OCI-LY1 (cell line): ENCODE results near the gene SLC6A8.

Experiments used
- EZH2 ChIP-seq: fragments of 200-600 bp; sonication (generic), shearing (Covaris generic); IDR thresholded peaks from 2 replicates; pipeline ENCODE4 v1.8.0; 2017; ENCODE audit warnings: borderline replicate concordance, mixed run types, mild to moderate bottlenecking, antibody characterized with exemption, low read length, moderate library complexity, mixed read lengths
- TF ChIP-seq, protein P1 (sequence below): fragments of 200-600 bp; sonication (generic), shearing (Covaris generic); IDR thresholded peaks from 2 replicates; pipeline ENCODE4 v1.5.1; 2017; ENCODE audit warnings: mild to moderate bottlenecking, antibody characterized with exemption, low read length, moderate library complexity, mixed read lengths

DNA sequence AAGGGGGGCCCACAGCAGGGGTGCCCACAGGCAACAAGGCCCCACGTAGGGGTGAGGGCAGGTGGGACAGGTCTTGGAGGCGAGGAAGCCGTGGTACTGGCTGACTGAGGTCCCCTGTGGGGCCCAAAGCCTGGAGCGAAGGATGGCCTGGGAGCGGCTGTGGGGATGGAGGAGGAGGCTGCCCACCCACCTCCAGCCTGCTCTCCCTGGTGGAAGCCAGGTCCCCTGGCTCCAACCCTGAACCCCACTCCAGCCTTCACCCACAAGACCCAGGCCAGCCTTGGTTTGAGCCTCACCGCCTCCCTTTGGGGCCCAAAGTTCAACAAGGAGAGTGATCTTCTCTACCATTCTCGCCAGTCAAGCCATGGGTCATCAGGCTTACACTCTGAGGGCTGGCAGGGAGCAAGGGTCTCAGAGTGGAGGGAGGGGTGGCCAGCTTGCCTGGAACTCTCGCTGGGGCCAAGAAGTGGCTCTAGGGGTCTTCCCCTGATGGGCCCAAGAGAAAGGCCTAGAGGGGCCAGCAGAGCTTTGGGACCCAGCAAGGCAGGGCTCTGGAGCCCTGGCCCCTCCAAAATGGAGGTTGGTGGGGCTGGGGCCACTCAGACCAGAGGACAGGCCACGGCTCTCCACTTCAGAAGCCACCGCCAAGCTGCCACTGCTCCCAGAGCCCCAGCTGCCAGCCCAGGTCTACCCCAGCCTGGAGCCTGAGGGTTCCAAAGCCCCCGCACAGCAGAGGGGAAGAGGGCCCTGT, 19.1 kb upstream of the SLC6A8 start:
- TF ChIP-seq, protein P1, sequence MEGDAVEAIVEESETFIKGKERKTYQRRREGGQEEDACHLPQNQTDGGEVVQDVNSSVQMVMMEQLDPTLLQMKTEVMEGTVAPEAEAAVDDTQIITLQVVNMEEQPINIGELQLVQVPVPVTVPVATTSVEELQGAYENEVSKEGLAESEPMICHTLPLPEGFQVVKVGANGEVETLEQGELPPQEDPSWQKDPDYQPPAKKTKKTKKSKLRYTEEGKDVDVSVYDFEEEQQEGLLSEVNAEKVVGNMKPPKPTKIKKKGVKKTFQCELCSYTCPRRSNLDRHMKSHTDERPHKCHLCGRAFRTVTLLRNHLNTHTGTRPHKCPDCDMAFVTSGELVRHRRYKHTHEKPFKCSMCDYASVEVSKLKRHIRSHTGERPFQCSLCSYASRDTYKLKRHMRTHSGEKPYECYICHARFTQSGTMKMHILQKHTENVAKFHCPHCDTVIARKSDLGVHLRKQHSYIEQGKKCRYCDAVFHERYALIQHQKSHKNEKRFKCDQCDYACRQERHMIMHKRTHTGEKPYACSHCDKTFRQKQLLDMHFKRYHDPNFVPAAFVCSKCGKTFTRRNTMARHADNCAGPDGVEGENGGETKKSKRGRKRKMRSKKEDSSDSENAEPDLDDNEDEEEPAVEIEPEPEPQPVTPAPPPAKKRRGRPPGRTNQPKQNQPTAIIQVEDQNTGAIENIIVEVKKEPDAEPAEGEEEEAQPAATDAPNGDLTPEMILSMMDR = no peak
- TF ChIP-seq EZH2 = no peak
